ENCODE data around the gene HERC6.

- TF ChIP-seq POLR2AphosphoS5 (IDR thresholded peaks at IDR 0.05; ENCODE audit: low read depth, low read length) (no peak), POLR2A (IDR thresholded peaks at IDR 0.05; ENCODE audit: low read depth, low read length) (no peak), TAF1 (IDR thresholded peaks at IDR 0.05; ENCODE audit: low read depth, low read length) (no peak), POU2F2 (IDR thresholded peaks at IDR 0.05; ENCODE audit: low read depth, low read length) (no peak), SPI1 (IDR thresholded peaks at IDR 0.05; ENCODE audit: low read depth, low read length) (no peak)
Measured at GRCh38 chr4:88441696-88442095, 63.0 kb downstream of the HERC6 start.
